Measurements from ENCODE around the gene PGBD2. TPM values are rescaled to one million over a fixed set of nuclear protein-coding genes. Genes with fewer than 3 reads are reported as not detected.
"Not testable (repeated sequence)": the region's sequence is repeated elsewhere in the genome, so short reads cannot be mapped to it uniquely, and the experiment has no call there.

The PGBD2 gene
- total and polyA plus RNA-seq, 8 donors, result 2.2 to 7.5 (median 4.2) TPM

DNA sequence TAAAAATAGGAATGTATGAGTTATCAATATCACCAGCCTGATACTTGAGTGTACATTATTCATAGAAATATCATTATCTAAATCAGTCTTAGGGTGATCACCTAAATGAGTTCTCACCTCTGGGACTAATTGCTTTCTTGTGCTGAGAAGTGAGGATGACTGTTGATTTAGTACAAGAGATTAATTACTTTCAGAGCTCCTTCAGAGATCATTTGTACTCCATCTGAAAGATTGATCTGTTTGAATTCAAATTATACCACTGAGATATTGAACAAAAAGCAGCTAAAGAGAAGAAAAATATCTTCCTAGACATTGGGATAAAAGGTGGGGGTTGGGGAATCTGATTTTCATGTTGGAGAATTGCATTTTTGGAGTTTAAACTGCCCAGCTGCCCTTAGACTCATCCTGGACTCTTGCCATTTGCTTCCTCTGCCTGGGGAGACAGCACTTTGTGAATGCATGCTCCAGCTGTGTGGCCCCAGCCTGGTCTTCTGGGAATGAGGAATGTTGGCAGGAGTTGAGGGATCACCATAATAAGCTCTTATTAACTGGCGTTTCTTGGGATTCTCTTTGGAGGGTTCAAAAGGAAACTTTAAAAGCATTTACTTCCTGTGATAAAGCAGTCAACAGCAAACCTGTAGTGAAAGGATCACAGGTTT, 19.7 kb upstream of the PGBD2 start:
- FAIRE-seq, result no peak
- H3K27me3 ChIP-seq, result no peaks in the 10 kb centered on the region
- no peak for DNase-seq

DNA sequence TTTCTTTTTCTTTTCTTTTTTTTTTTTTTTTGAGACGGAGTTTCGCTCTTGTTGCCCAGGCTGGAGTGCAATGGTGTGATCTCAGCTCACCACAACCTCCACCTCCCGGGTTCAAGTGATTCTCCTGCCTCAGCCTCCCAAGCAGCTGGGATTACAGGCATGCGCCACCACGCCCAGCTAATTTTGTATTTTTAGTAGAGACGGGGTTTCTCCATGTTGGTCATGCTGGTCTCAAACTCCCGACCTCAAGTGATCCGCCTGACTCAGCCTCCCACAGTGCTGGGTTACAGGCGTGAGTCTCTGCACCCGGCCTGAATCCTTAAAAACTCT, 16.2 kb upstream of the PGBD2 start:
- ATAC-seq; H3K27me3 ChIP-seq; H3K36me3 ChIP-seq; intact Hi-C loops (cut with DNase I); FAIRE-seq; DNase-seq; H3K27ac ChIP-seq; H3K9me3 ChIP-seq; H3K4me3 ChIP-seq; H3K4me1 ChIP-seq: not testable (repeated sequence)
- 78 to 85% methylated on average over 10 of the region's 10 CpGs for WGBS, 2 donors

More for the DNA sequence above, 19.7 kb upstream of the PGBD2 start:
- intact Hi-C loops (cut with DNase I), result no loop called here
- Histone ChIP-seq H3K4me3 (no peak overlapping the region), H3K9me3 (no peaks in the 10 kb centered on the region), H3K36me3 (no peaks in the 10 kb centered on the region), H3K27ac (no peak overlapping the region), H3K4me1 (no peaks in the 10 kb centered on the region)
- no peak for ATAC-seq
- TF ChIP-seq, protein P1, sequence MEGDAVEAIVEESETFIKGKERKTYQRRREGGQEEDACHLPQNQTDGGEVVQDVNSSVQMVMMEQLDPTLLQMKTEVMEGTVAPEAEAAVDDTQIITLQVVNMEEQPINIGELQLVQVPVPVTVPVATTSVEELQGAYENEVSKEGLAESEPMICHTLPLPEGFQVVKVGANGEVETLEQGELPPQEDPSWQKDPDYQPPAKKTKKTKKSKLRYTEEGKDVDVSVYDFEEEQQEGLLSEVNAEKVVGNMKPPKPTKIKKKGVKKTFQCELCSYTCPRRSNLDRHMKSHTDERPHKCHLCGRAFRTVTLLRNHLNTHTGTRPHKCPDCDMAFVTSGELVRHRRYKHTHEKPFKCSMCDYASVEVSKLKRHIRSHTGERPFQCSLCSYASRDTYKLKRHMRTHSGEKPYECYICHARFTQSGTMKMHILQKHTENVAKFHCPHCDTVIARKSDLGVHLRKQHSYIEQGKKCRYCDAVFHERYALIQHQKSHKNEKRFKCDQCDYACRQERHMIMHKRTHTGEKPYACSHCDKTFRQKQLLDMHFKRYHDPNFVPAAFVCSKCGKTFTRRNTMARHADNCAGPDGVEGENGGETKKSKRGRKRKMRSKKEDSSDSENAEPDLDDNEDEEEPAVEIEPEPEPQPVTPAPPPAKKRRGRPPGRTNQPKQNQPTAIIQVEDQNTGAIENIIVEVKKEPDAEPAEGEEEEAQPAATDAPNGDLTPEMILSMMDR (IDR thresholded peaks at IDR 0.05), result no peak
- WGBS, 2 donors, result 29 to 48% methylated on average over 1 of the region's 1 CpG

DNA sequence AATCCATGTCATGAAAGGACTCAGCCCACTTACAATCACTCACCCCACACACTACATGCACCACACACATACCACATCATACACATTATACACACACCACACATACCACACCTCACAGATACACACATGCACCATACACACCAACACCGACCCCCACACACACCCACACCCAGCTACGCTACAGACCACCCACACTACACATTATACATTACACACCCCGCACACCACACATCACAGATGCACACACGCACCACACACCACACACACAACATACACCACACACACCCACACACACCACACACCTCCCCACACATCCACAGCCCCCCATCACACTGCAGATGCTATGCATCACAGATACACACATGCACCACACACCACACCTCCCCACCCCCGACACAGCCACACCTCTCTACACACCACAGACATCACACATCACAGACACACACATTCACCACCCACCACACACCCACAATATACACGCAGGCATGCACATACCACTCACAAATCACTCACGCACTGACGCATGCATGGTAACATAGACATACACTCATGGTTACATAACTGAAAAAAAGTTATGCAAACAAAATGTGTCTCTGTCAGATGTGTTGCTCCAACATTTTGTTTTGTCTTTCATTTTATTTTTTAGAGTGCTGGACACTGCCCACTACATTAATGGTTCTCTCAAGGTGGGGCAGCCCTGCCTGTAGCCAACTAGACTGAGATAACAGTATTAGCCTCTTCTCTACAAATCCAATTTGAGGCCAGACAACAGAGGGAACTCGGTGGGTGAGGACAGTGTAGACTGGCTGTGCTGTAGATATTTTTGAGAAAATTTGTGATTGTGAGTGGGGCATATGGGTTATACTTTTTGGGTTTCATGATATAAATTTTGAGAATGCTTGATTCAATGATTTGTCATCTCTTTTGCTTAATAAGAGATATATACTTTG, 15.2 kb upstream of the PGBD2 start:
- ATAC-seq (no peak), DNase-seq (no peak), FAIRE-seq (no peak)
- Histone ChIP-seq H3K9me3 (no peaks in the 10 kb centered on the region), H3K4me1 (no peaks in the 10 kb centered on the region), H3K27ac (no peak overlapping the region), H3K27me3 (no peaks in the 10 kb centered on the region), H3K4me3 (no peak overlapping the region), H3K36me3 (no peaks in the 10 kb centered on the region)
- intact Hi-C loops (cut with DNase I), result no loop called here
- TF ChIP-seq, protein P1 (IDR thresholded peaks at IDR 0.05), result no peak
- 77 to 82% methylated on average over 9 of the region's 9 CpGs for WGBS, 2 donors

DNA sequence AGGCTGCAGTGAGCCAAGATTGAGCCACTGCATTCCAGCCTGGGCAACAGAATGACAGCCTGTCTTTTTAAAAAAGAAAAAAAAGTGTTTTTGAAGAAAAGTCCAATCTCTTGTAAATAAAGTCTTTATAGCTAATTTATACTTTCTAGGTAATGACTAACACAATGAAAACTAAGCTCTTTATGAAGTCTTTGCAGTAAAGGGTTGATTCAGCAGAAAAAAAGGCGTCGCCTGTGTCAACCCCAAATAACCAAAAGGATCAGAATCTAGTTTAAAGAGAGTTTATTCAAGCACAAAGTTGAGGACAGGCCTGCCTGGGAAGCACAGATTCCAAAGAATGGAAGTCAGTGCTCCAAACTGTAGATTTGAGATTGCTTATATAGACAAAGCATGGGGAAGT, 14.3 kb upstream of the PGBD2 start:
- H3K9me3 ChIP-seq, result no peaks in the 10 kb centered on the region

DNA sequence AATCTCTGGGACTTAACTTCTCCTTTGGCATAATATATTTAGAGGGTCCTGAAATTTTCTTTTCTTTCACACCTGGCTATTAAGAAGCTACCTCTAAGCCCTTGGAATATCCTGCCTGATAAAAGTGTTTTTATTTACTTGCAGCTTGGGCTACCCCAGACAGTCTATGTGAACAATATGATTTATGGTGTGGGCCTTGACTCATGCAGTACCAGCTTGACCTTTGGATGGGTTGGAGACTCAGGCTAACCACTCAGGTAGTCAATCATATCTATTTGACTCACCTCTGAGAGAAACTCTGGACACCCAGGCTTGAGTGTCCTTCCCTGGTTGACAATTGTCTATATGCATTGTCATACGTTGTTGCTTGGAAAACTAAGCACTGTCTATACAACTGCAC, 13.4 kb upstream of the PGBD2 start:
- Histone ChIP-seq H3K9me3 (no peaks in the 10 kb centered on the region), H3K36me3 (no peaks in the 10 kb centered on the region), H3K27me3 (no peaks in the 10 kb centered on the region), H3K27ac (no peak overlapping the region), H3K4me1 (no peaks in the 10 kb centered on the region), H3K4me3 (no peak overlapping the region)
- intact Hi-C loops (cut with DNase I), result no loop called here
- TF ChIP-seq, protein P1 (IDR thresholded peaks at IDR 0.05), result no peak
- ATAC-seq, result no peak
- no peak for DNase-seq
- WGBS, 2 donors, result 82 to 85% methylated on average over 1 of the region's 1 CpG
- no peak for FAIRE-seq

More for the DNA sequence above, 14.3 kb upstream of the PGBD2 start:
- TF ChIP-seq, protein P1 (IDR thresholded peaks at IDR 0.05), result no peak
- ATAC-seq (no peak), DNase-seq (no peak), FAIRE-seq (no peak)
- WGBS, 2 donors, result 92 to 97% methylated on average over 2 of the region's 2 CpGs
- H3K4me1 ChIP-seq, result no peaks in the 10 kb centered on the region
- no peak overlapping the region for H3K27ac ChIP-seq
- no peaks in the 10 kb centered on the region for H3K36me3 ChIP-seq
- intact Hi-C loops (cut with DNase I), result no loop called here
- no peak overlapping the region for H3K4me3 ChIP-seq
- H3K27me3 ChIP-seq, result no peaks in the 10 kb centered on the region

Data from pancreas (tissue), 10 donors.